HepG2 (cell line): ENCODE data around the gene CDH23. TPM values are rescaled to one million over a fixed set of nuclear protein-coding genes. Genes with fewer than 3 reads are reported as not detected.

ENCODE experiments used
- ATAC-seq: fragments of 200-7000 bp; cut with Tn5 transposase; 3 replicates; pipeline ENCODE4 v1.9.1; 2020; ENCODE audit warnings: mild to moderate bottlenecking, moderate library complexity
- BruUV-seq: library from RNA; stranded (reverse); fragments of 400-500 nt; replicated peaks from 2 replicates; lab custom pipeline; 2021; lab: Mats Ljungman, UMichigan
- CTCF ChIA-PET: fragments of 300-600 bp; formaldehyde crosslinking; extraction: SDS; loops from one replicate; lab custom pipeline; 2021; ENCODE audit warnings: low total read pairs, inconsistent platforms, low intra/inter-chr PET ratio; lab: Yijun Ruan, JAX
- POLR2A ChIA-PET: fragments of 350-600 bp; sonication (Branson Sonifier 250); formaldehyde crosslinking; loops from one replicate; lab custom pipeline; 2020; ENCODE audit warnings: antibody characterized with exemption, inconsistent platforms; lab: Yijun Ruan, JAX
- DNase-seq: peaks from one replicate; pipeline ENCODE4 v3.0.0-alpha.2; 2015; ENCODE audit warnings: low spot score
- FAIRE-seq: peaks from 3 replicates; lab custom pipeline; 2011; peaks lifted over from hg19 to GRCh38; lab: Jason Lieb, UNC
- H2AFZ ChIP-seq: one replicate; pipeline ENCODE4 v1.6.1; 2011; ENCODE audit warnings: low read length, inconsistent platforms
- H3K27ac ChIP-seq: fragments of 300-600 bp; 3 replicates; pipeline ENCODE4 v1.8.0; 2011; ENCODE audit warnings: mixed run types, mild to moderate bottlenecking, mixed read lengths, low read length, inconsistent platforms; ENCODE audit not compliant: insufficient read depth; ENCODE audit errors: extremely low read length
- H3K27me3 ChIP-seq, 2 experiments: fragments of 200-600 bp in 1 of 2; 2 replicates in 1 of 2; 3 replicates in 1 of 2; pipeline versions ENCODE4 v1.6.0 to v1.8.0; 2011; ENCODE audit warnings: low read length in 2 of 2, mild to moderate bottlenecking in 2 of 2, moderate library complexity in 2 of 2, inconsistent platforms in 1 of 2; ENCODE audit not compliant: insufficient read depth in 2 of 2, control insufficient read depth in 1 of 2
- H3K36me3 ChIP-seq, 2 experiments: fragments of 200-600 bp in 1 of 2; replicated peaks in 1 of 2; 2 replicates in 1 of 2; 3 replicates in 1 of 2; pipeline versions ENCODE4 v1.5.1 to v1.8.0; 2011; ENCODE audit warnings: low read length in 2 of 2, inconsistent platforms in 1 of 2; ENCODE audit not compliant: insufficient read depth in 2 of 2, control insufficient read depth in 1 of 2
- H3K4me1 ChIP-seq: 2 replicates; pipeline ENCODE4 v1.5.1; 2012; ENCODE audit warnings: low read length, inconsistent platforms; ENCODE audit not compliant: insufficient read depth
- H3K4me2 ChIP-seq: 2 replicates; pipeline ENCODE4 v1.6.0; 2011; ENCODE audit warnings: low read depth, low read length, inconsistent platforms
- H3K4me3 ChIP-seq, 3 experiments: fragments of 200-600 bp in 1 of 3; sonication (generic), shearing (Covaris generic) in 1 of 3; replicated peaks in 1 of 3; 2 replicates each; pipeline ENCODE4 v1.5.1; 2011 to 2016; ENCODE audit warnings: low read length in 3 of 3, inconsistent platforms in 2 of 3, low read depth in 2 of 3, mild to moderate bottlenecking in 2 of 3, control low read depth in 1 of 3, mixed read lengths in 1 of 3; ENCODE audit not compliant: insufficient read depth in 1 of 3
- H3K79me2 ChIP-seq: one replicate; pipeline ENCODE4 v1.6.1; 2011; ENCODE audit warnings: low read length, inconsistent platforms; ENCODE audit not compliant: insufficient read depth
- H3K9ac ChIP-seq: 2 replicates; pipeline ENCODE4 v1.6.0; 2011; ENCODE audit warnings: mild to moderate bottlenecking, low read depth, low read length, inconsistent platforms; ENCODE audit not compliant: insufficient read depth
- H3K9me3 ChIP-seq: 2 replicates; pipeline ENCODE4 v1.5.1; 2012; ENCODE audit warnings: mild to moderate bottlenecking, low read length
- H4K20me1 ChIP-seq: 2 replicates; pipeline ENCODE4 v1.6.0; 2011; ENCODE audit warnings: inconsistent platforms, mild to moderate bottlenecking, low read length, moderate library complexity; ENCODE audit not compliant: insufficient read depth
- ARNTL ChIP-seq: sonication (generic); formaldehyde crosslinking; IDR thresholded peaks from 2 replicates; pipeline ENCODE4 v1.4.0; 2020; ENCODE audit warnings: mild to moderate bottlenecking, missing genetic modification reagents
- ASH2L ChIP-seq: fragments of 300-600, 200-600 bp; sonication (generic); IDR thresholded peaks from 2 replicates; pipeline ENCODE4 v1.7.0; 2017; ENCODE audit warnings: low read depth, mild to moderate bottlenecking, moderate library complexity, mixed read lengths, low read length; ENCODE audit not compliant: insufficient read length
- FOXP1 ChIP-seq, 2 experiments: fragments of 450-650 bp in 1 of 2; IDR thresholded peaks; 2 replicates each; pipeline ENCODE4 v1.6.1; 2017 to 2018; ENCODE audit warnings: antibody characterized with exemption in 1 of 2
- HOXA7 ChIP-seq: sonication (generic); formaldehyde crosslinking; IDR thresholded peaks from 2 replicates; pipeline ENCODE4 v1.8.1; 2022; ENCODE audit warnings: mild to moderate bottlenecking, missing genetic modification reagents, moderate library complexity
- MXD4 ChIP-seq: IDR thresholded peaks from 2 replicates; pipeline ENCODE4 v1.6.1; 2016; ENCODE audit warnings: mild to moderate bottlenecking, missing biosample characterization, missing genetic modification reagents
- SIX4 ChIP-seq: sonication (generic); formaldehyde crosslinking; IDR thresholded peaks from 2 replicates; pipeline ENCODE4 v1.4.0; 2020; ENCODE audit warnings: missing genetic modification reagents
- THYN1 ChIP-seq: sonication (generic); formaldehyde crosslinking; IDR thresholded peaks from 2 replicates; pipeline ENCODE4 v1.8.1; 2023; ENCODE audit warnings: low read depth, mild to moderate bottlenecking, moderate library complexity, missing genetic modification reagents, borderline replicate concordance
- ZNF235 ChIP-seq: sonication (generic); formaldehyde crosslinking; IDR thresholded peaks from 2 replicates; pipeline ENCODE4 v1.8.1; 2023; ENCODE audit warnings: mild to moderate bottlenecking, missing genetic modification reagents, borderline replicate concordance
- ZNF274 ChIP-seq: sonication (generic); formaldehyde crosslinking; IDR thresholded peaks from 2 replicates; pipeline ENCODE4 v1.5.1; 2020; ENCODE audit warnings: mild to moderate bottlenecking, missing genetic modification reagents
- ZNF34 ChIP-seq: sonication (generic); formaldehyde crosslinking; IDR thresholded peaks from 2 replicates; pipeline ENCODE4 v1.4.0; 2020; ENCODE audit warnings: mild to moderate bottlenecking, missing genetic modification reagents, borderline replicate concordance
- ZNF556 ChIP-seq: sonication (generic); formaldehyde crosslinking; IDR thresholded peaks from 2 replicates; pipeline ENCODE4 v1.4.0; 2020; ENCODE audit warnings: mild to moderate bottlenecking, missing genetic modification reagents, borderline replicate concordance
- ZNF883 ChIP-seq: sonication (generic); formaldehyde crosslinking; IDR thresholded peaks from 2 replicates; pipeline ENCODE4 v1.5.1; 2020; ENCODE audit warnings: mild to moderate bottlenecking, missing genetic modification reagents; ENCODE audit errors: not compliant biosample characterization
- WGBS: methylation state at CpG from one replicate; pipeline ENCODE4 v1.1.6; 2017; ENCODE audit warnings: low lambda C conversion rate; 5-methylcytosine and 5-hydroxymethylcytosine counted together
- in situ Hi-C: cut with HindIII; loops from 2 replicates; pipeline ENCODE4 v1.10.0; 2017; ENCODE audit warnings: low pct_unique_long_range_greater_than_20kb; ENCODE audit not compliant: extremely low pct_ligation_motif_present
- intact Hi-C: fragments of 100-400 bp; cut with micrococcal nuclease; formaldehyde crosslinking; loops from one replicate; pipeline ENCODE4 v1.10.0; 2022; ENCODE audit not compliant: unreplicated experiment
- polyA plus RNA-seq, 8 experiments: library from polyadenylated mRNA; depleted of rRNA in 3 of 8; stranded (reverse) in 7 of 8; unstranded in 1 of 8; fragments of >200 nt; fragmentation: Illumina TruSeq in 4 of 8; extraction: Trizol in 4 of 8; gene quantifications; 2 replicates each; pipeline versions ENCODE4 v1.2.1 to v1.2.3, GENCODE V29; 2011 to 2016; ENCODE audit warnings: low read depth in 4 of 8, missing spikeins in 1 of 8, mixed read lengths in 1 of 8; ENCODE audit not compliant: insufficient read depth in 1 of 8
- total RNA-seq, 5 experiments: library from RNA; depleted of rRNA; stranded (reverse); fragments of >200 nt; fragmentation: Illumina TruSeq; extraction: Trizol; gene quantifications; 2 replicates each; pipeline ENCODE4 v1.2.3, GENCODE V29; 2016; ENCODE audit warnings: low read depth in 1 of 5
- TF ChIP-seq, protein P1 (sequence below): IDR thresholded peaks from 2 replicates; pipeline ENCODE4 v1.6.1; 2016
- TF ChIP-seq, protein P2 (sequence below): sonication (generic); formaldehyde crosslinking; IDR thresholded peaks from 2 replicates; pipeline ENCODE4 v1.4.0; 2020; ENCODE audit warnings: missing genetic modification reagents
- TF ChIP-seq, protein P3 (sequence below): sonication (generic); formaldehyde crosslinking; IDR thresholded peaks from 2 replicates; pipeline ENCODE4 v1.4.0; 2020; ENCODE audit warnings: mild to moderate bottlenecking, missing genetic modification reagents
- TF ChIP-seq, protein P4 (sequence below): sonication (generic); formaldehyde crosslinking; IDR thresholded peaks from 2 replicates; pipeline ENCODE4 v1.5.1; 2020; ENCODE audit warnings: mild to moderate bottlenecking, missing genetic modification reagents, borderline replicate concordance
- TF ChIP-seq, protein P5 (sequence below): sonication (generic); formaldehyde crosslinking; IDR thresholded peaks from 2 replicates; pipeline ENCODE4 v1.5.0; 2020; ENCODE audit warnings: mild to moderate bottlenecking, missing genetic modification reagents, borderline replicate concordance

Gene CDH23
- total and polyA plus RNA-seq, 2 of the 13 experiments (the other 11 are each of a cell fraction or from before 2014, with no cell fraction given): 0.13 TPM; not detected in 1

DNA sequence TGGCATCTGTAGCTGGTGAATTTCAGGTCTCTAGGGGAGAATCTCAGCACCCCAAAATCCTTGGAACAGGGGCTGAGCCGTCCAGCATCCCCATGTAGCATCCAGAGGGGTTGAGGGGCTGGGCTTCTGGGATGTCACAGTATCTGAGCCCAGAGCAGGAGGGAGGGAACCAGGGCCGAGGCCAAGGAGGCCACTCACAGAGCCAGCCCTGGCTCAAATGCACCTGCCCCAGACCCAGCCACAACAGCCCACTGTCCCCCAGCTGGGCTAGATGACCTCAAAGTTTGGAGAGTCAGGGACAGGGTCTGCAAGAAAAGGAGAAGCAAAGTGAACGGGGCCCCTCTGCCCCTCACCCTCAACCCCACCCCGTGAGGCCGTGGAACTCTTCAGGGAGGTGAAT, 354.3 kb downstream of the CDH23 start:
- Histone ChIP-seq H3K27ac (no peak overlapping the region), H3K4me1 (peaks cover 57% of the 10 kb centered on the region), H3K4me2 (no peak overlapping the region), H2AFZ (no peak overlapping the region), H3K9me3 (no peaks in the 10 kb centered on the region), H3K79me2 (no peaks in the 10 kb centered on the region), H3K36me3 (no peaks in the 10 kb centered on the region), H3K27me3 (peaks cover 3 to 27% of the 10 kb centered on the region in 2 experiments; a peak in 3 of 5 replicates), H3K4me3 (no peak overlapping the region), H4K20me1 (no peaks in the 10 kb centered on the region), H3K9ac (no peak overlapping the region)
- FAIRE-seq: no peak
- POLR2A ChIA-PET: no interaction called here
- no peak for ATAC-seq
- intact Hi-C loops (no loop called here), in situ Hi-C loops (no loop called here)
- 42% methylated on average over 5 of the region's 5 CpGs for WGBS
- CTCF ChIA-PET: no interaction called here
- no peak for DNase-seq
- no TSS peak for BruUV-seq
- no peak for TF ChIP-seq FOXP1 (IDR thresholded peaks at IDR 0.05)
- TF ChIP-seq FOXP1 (CRISPR knock-in tag; IDR thresholded peaks at IDR 0.05): no peak
- TF ChIP-seq ZNF556 (CRISPR knock-in tag): no peak
- TF ChIP-seq, protein P1, sequence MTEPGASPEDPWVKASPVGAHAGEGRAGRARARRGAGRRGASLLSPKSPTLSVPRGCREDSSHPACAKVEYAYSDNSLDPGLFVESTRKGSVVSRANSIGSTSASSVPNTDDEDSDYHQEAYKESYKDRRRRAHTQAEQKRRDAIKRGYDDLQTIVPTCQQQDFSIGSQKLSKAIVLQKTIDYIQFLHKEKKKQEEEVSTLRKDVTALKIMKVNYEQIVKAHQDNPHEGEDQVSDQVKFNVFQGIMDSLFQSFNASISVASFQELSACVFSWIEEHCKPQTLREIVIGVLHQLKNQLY (CRISPR knock-in tag): no peak
- TF ChIP-seq ZNF274: no peak
- no peak for TF ChIP-seq ZNF34 (CRISPR knock-in tag)
- TF ChIP-seq HOXA7: no peak
- TF ChIP-seq, protein P2, sequence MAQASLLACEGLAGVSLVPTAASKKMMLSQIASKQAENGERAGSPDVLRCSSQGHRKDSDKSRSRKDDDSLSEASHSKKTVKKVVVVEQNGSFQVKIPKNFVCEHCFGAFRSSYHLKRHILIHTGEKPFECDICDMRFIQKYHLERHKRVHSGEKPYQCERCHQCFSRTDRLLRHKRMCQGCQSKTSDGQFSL (CRISPR knock-in tag): no peak
- no peak for TF ChIP-seq MXD4 (CRISPR knock-in tag)
- TF ChIP-seq ARNTL (CRISPR knock-in tag): no peak
- TF ChIP-seq, protein P3, sequence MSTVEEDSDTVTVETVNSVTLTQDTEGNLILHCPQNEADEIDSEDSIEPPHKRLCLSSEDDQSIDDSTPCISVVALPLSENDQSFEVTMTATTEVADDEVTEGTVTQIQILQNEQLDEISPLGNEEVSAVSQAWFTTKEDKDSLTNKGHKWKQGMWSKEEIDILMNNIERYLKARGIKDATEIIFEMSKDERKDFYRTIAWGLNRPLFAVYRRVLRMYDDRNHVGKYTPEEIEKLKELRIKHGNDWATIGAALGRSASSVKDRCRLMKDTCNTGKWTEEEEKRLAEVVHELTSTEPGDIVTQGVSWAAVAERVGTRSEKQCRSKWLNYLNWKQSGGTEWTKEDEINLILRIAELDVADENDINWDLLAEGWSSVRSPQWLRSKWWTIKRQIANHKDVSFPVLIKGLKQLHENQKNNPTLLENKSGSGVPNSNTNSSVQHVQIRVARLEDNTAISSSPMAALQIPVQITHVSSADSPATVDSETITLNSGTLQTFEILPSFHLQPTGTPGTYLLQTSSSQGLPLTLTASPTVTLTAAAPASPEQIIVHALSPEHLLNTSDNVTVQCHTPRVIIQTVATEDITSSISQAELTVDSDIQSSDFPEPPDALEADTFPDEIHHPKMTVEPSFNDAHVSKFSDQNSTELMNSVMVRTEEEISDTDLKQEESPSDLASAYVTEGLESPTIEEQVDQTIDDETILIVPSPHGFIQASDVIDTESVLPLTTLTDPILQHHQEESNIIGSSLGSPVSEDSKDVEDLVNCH: no peak
- no peak for TF ChIP-seq SIX4
- no peak for TF ChIP-seq ZNF883 (CRISPR knock-in tag)
- no peak for TF ChIP-seq THYN1 (CRISPR knock-in tag)
- TF ChIP-seq ASH2L: no peak
- TF ChIP-seq, protein P4, sequence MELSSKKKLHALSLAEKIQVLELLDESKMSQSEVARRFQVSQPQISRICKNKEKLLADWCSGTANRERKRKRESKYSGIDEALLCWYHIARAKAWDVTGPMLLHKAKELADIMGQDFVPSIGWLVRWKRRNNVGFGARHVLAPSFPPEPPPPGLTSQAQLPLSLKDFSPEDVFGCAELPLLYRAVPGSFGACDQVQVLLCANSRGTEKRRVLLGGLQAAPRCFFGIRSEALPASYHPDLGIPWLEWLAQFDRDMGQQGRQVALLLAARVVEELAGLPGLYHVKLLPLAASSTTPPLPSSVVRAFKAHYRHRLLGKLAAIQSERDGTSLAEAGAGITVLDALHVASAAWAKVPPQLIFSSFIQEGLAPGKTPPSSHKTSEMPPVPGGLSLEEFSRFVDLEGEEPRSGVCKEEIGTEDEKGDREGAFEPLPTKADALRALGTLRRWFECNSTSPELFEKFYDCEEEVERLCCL: no peak
- no peak for TF ChIP-seq ZNF235 (CRISPR knock-in tag)
- TF ChIP-seq, protein P5, sequence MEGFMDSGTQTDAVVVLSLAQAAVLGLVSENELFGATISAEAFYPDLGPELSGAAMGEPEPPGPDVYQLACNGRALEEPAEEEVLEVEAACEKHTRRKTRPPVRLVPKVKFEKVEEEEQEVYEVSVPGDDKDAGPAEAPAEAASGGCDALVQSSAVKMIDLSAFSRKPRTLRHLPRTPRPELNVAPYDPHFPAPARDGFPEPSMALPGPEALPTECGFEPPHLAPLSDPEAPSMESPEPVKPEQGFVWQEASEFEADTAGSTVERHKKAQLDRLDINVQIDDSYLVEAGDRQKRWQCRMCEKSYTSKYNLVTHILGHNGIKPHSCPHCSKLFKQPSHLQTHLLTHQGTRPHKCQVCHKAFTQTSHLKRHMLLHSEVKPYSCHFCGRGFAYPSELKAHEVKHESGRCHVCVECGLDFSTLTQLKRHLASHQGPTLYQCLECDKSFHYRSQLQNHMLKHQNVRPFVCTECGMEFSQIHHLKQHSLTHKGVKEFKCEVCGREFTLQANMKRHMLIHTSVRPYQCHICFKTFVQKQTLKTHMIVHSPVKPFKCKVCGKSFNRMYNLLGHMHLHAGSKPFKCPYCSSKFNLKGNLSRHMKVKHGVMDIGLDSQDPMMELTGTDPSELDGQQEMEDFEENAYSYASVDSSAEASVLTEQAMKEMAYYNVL (CRISPR knock-in tag): no peak
